HL-60 (cell line): ENCODE data around the gene SLC15A3.

Source experiments
- DNase-seq, 2 experiments: peaks; one replicate each; pipeline ENCODE4 v3.0.0-alpha.2; 2010 to 2020; ENCODE audit warnings: low read depth in 1 of 2, low spot score in 1 of 2
- H3K27ac ChIP-seq: fragments of 250-450 bp; sonication (Bioruptor Pico); replicated peaks from 2 replicates; pipeline ENCODE4 v1.5.1; 2020; ENCODE audit warnings: mild to moderate bottlenecking, moderate library complexity
- H3K27me3 ChIP-seq: fragments of 250-450 bp; sonication (Bioruptor Pico); 2 replicates; pipeline ENCODE4 v1.5.1; 2021; ENCODE audit warnings: mild to moderate bottlenecking, moderate library complexity; ENCODE audit not compliant: insufficient read depth, poor library complexity, severe bottlenecking
- H3K4me3 ChIP-seq: replicated peaks from 2 replicates; pipeline ENCODE4 v1.5.1; 2011; ENCODE audit warnings: mild to moderate bottlenecking, control low read depth, low read length; ENCODE audit not compliant: insufficient read depth
- GABPA ChIP-seq: IDR thresholded peaks from 2 replicates; pipeline ENCODE4 v1.6.1; 2012; ENCODE audit warnings: low read depth
- POLR2AphosphoS5 ChIP-seq: IDR thresholded peaks from 2 replicates; pipeline ENCODE4 v1.6.1; 2012; ENCODE audit warnings: low read depth
- SPI1 ChIP-seq: IDR thresholded peaks from 2 replicates; pipeline ENCODE4 v1.6.1; 2012; ENCODE audit warnings: low read depth, mild to moderate bottlenecking, borderline replicate concordance
- TF ChIP-seq, protein P1 (sequence below): IDR thresholded peaks from 2 replicates; pipeline ENCODE4 v1.6.1; 2012; ENCODE audit warnings: low read depth; ENCODE audit not compliant: insufficient replicate concordance
- TF ChIP-seq, protein P2 (sequence below): IDR thresholded peaks from one replicate; pipeline ENCODE4 v1.5.1; 2011; ENCODE audit warnings: low read length, control low read depth, inconsistent platforms; ENCODE audit not compliant: insufficient read depth

SLC15A3 gene

GRCh38 chr11:60921259-60921658, 30.7 kb downstream of the SLC15A3 start:
- DNase-seq = no peak
- TF ChIP-seq, protein P1, sequence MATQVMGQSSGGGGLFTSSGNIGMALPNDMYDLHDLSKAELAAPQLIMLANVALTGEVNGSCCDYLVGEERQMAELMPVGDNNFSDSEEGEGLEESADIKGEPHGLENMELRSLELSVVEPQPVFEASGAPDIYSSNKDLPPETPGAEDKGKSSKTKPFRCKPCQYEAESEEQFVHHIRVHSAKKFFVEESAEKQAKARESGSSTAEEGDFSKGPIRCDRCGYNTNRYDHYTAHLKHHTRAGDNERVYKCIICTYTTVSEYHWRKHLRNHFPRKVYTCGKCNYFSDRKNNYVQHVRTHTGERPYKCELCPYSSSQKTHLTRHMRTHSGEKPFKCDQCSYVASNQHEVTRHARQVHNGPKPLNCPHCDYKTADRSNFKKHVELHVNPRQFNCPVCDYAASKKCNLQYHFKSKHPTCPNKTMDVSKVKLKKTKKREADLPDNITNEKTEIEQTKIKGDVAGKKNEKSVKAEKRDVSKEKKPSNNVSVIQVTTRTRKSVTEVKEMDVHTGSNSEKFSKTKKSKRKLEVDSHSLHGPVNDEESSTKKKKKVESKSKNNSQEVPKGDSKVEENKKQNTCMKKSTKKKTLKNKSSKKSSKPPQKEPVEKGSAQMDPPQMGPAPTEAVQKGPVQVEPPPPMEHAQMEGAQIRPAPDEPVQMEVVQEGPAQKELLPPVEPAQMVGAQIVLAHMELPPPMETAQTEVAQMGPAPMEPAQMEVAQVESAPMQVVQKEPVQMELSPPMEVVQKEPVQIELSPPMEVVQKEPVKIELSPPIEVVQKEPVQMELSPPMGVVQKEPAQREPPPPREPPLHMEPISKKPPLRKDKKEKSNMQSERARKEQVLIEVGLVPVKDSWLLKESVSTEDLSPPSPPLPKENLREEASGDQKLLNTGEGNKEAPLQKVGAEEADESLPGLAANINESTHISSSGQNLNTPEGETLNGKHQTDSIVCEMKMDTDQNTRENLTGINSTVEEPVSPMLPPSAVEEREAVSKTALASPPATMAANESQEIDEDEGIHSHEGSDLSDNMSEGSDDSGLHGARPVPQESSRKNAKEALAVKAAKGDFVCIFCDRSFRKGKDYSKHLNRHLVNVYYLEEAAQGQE = no peak
- TF ChIP-seq SPI1 (no peak), POLR2AphosphoS5 (no peak), GABPA (no peak)
- TF ChIP-seq, protein P2, sequence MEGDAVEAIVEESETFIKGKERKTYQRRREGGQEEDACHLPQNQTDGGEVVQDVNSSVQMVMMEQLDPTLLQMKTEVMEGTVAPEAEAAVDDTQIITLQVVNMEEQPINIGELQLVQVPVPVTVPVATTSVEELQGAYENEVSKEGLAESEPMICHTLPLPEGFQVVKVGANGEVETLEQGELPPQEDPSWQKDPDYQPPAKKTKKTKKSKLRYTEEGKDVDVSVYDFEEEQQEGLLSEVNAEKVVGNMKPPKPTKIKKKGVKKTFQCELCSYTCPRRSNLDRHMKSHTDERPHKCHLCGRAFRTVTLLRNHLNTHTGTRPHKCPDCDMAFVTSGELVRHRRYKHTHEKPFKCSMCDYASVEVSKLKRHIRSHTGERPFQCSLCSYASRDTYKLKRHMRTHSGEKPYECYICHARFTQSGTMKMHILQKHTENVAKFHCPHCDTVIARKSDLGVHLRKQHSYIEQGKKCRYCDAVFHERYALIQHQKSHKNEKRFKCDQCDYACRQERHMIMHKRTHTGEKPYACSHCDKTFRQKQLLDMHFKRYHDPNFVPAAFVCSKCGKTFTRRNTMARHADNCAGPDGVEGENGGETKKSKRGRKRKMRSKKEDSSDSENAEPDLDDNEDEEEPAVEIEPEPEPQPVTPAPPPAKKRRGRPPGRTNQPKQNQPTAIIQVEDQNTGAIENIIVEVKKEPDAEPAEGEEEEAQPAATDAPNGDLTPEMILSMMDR = no peak
- Histone ChIP-seq H3K27me3 (peaks cover 23% of the 10 kb centered on the region), H3K4me3 (no peak overlapping the region), H3K27ac (no peak overlapping the region)

GRCh38 chr11:60919956-60920355, 32.0 kb downstream of the SLC15A3 start:
- H3K4me3 ChIP-seq = no peak overlapping the region
- TF ChIP-seq POLR2AphosphoS5 (no peak), GABPA (no peak), SPI1 (no peak)
- TF ChIP-seq, protein P2 = no peak
- TF ChIP-seq, protein P1 = no peak
- no peak for DNase-seq
- no peak overlapping the region for H3K27ac ChIP-seq
- peaks cover 11% of the 10 kb centered on the region for H3K27me3 ChIP-seq

GRCh38 chr11:60919320-60919719, 32.7 kb downstream of the SLC15A3 start:
- TF ChIP-seq SPI1 (peak; percentile 33; the same call in 1 of the 2 replicates), GABPA (no peak)
- DNase-seq = peak in 1 of 2 experiments; percentile 34
- no peak overlapping the region for H3K4me3 ChIP-seq

DNA sequence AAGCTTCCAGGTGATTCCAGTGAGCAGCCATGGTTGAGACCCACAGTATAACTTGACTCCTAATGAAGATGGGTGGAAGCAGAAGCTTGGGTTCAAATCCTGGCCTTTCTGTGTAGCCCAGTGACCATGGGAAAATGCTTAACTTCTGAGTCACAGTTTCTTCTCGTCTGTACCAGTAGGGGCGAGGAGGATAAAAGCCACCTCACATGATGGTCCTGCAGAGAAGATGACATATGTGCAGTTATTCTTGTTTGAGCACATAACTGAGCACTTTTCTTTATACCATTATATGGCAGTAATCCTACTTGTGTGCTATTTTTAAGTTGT, 33.1 kb downstream of the SLC15A3 start:
- Histone ChIP-seq H3K27me3 (peaks cover 3% of the 10 kb centered on the region), H3K27ac (no peak overlapping the region), H3K4me3 (no peak overlapping the region)
- DNase-seq = no peak
- TF ChIP-seq, protein P2 = no peak
- no peak for TF ChIP-seq POLR2AphosphoS5
- no peak for TF ChIP-seq GABPA
- no peak for TF ChIP-seq SPI1
- TF ChIP-seq, protein P1 = no peak

More at GRCh38 chr11:60919320-60919719, 32.7 kb downstream of the SLC15A3 start:
- Histone ChIP-seq H3K27ac (no peak overlapping the region), H3K27me3 (peaks cover 6% of the 10 kb centered on the region)
